Hippocampal formation (tissue), 2 donors: ENCODE results near the gene CAVIN3.
"Not testable (repeated sequence)": the region's sequence is repeated elsewhere in the genome, so short reads cannot be mapped to it uniquely, and the experiment has no call there.

Source experiments
- DNase-seq, 2 donors: peaks; one replicate each; lab custom pipeline; 2025; lab: John Stamatoyannopoulos, UW

CAVIN3 gene

DNA sequence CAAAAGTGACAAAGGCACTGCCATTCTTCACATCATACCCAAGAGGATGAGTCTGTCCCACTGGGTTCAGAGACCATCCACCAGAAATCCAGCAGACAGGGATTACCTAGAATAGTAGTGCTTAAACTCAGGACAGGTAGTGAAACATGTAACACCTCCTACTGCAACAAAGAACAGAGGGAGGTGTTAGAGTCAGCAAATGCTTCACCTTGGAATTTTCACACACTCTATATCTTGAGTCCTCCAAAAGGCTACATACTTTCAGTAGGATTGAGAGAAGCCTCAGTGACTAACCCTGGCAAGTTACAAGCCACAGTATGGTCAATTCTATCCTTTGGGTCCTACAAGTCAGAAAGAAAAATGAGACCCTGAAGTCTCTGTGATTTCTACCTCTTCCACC is 6.0 kb upstream of the CAVIN3 start:
- DNase-seq: no peak

DNA sequence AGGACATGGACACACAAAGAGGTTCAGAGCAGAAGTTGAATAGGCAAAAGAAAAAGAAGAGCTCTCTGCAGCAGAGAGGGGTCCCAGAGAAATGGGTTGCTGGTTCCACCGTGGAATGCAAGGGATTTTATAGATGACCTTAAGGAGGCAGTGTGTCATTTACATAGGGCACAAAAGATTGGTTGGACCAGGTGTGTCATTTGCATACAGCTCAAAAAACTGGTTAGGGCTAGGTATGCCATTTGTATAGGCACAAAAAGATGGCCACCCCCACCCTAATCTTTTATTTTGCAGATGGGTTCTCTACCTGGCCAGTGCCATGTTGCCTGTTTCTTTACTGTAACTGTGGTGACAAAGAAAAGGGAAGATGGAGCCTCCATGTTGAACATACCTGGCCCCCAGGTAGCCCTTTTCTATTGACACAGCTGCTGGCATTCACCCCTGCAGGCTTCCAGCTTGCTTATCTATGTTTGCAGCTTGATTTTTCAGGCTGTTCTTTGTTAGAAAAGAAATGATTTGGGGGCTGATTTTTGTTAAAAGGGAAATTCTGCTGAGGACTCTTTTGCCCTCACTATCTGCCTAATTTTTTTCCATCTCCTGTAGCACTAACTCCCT is 3.1 kb upstream of the CAVIN3 start:
- DNase-seq: no peak

DNA sequence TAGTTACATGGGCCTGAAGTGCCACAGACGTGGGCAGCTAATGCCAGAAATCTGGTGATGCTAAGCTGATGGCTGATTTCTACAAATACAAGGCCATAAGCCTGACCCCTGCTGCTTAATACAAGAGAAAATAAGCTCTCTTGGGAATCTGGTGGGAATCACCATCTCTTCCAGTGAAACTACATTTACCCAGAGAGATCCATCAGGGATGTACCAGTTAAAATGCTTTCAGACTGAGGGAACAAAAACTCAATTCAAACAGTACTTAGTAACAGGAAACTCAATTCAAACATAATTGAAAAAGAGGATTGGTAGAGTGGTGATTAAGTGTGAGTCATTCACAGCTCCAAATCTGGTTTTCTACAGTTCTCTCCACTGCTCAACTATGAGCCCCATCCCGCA is 1.7 kb upstream of the CAVIN3 start:
- peak in 1 of 2 donors; percentile 2 for DNase-seq

DNA sequence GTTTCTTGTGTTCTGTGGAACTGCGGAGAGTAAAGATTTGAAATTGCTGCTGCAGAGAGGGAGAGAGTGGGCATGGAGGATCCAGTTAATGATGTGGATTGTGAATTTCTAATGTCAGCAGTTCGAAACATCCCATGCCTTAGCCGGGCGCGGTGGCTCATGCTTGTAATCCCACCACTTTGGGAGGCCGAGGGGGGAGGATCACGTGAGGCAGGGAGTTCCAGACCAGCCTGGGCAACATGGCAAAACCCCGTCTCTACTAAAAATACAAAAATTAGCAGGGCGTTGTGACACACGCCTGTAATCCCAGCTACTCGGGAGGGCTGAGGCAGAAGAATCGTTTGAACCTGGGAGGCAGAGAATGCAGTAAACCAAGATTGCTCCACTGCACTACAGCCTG is 1.1 kb upstream of the CAVIN3 start:
- no peak for DNase-seq

DNA sequence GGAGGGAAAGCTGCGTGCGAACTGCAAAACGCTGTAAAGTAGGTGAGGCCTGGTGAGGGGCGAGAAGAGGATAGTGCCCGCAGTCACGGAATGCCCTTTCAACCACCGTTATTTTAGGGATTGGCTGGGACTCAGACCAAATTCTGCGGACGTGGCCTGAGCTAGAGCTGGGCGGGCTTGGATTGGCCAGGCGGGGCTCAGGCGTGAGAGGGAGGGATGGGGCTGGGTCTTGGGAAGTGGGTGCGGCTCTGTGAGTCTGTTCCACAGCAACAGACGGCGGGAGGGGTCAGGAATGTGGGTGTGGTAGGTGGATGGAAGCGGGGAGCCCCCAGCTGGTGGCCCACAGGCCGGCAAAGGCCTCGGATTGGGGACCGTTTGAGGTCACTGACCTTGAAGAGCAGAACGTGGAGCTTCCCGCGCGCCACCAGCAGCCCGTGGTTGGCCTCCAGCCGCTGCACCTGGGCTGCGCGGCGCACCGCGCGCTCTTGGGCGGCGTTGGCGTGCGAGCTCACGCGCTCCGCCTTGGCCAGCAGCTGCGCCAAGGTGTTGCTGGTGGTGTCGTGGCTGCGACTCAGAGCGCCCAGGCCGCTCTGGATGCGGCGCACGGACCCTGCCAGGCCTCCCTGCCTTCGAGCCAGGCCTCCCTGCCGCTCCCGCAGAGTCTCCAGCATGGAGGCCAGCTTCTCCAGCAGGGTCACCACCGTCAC is 444 bp downstream of the CAVIN3 start:
- DNase-seq: no peak

DNA sequence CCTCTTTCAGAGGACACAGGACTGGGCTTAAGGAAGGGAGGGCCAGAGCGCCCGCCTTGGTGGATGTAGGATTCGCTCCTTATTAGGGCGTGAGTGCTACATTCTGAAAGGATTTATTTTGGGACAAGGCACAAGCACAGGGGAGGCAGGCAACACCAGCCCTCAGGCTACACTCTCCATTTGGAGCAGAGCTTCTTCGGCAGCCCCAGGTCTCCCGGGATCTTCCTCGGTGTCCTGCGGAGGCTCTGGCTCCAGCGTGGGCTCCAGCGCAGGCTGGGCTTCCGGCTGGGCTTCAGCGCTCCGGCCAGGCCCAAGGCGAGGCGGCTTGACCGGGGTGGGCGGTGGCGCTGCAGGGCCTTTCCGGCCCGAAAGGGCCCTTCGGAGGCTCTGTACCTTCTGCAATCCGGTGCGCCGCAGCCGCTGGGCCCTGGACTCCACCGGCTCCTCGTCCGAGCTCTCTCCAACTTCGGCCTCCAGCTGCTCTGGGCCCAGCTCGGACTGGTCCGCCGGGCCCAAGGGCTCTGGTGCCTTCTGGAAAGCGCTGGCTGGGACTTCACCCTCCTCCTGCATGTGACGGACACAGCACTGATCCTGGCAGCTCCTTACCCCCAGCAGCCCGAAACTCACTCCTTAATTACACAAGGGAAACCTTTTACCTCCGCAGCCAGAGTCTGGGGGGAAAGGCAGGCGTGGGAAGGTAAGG is 1.1 kb downstream of the CAVIN3 start:
- DNase-seq: no peak

DNA sequence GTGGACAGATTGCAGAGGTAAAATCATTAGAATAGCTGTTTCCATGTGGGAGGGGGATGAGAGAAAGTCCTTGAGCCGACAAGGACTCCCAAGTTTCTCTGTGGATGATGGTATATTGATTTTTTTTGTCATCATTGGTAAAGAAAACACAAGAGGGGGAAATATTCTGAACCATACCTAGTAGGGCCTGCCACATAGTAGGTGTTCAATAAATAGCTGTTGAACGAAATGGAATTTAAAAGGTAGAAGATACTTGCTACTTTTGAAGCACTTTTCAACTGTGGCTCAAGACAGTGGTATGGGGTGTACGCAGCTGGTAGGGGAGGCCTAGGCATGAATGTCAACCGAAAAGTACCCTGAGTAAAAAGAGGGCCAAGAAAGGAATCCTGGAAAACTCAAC is 2.1 kb downstream of the CAVIN3 start:
- DNase-seq: no peak

DNA sequence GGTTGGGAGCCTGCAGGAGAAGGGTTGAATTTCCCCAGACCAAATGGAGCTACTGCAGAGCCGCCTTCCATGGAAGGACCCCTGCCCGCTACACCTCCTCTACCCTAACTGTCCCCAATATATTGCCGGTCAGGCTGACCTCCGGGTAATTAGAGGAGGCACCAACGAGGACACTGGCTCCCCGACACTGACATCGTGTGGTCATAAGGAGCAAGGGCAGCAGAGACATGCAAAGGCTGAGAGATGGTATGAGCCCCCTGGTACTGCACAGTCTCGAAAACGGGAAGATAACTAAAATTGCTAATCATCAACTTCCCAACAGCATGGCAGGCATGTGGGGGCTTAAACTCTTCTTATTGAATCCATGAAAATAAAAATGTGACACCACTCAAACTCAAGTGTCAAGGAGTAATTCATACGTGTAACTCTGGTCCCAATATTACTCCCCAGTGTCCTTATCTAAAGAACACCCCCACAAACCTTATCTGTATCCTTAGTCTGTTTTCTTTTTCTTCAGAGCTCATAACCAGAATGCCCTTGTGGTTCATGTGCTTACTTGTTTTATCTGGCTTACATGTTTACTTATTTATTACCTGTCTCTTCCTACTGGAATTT is 4.4 kb downstream of the CAVIN3 start:
- DNase-seq: peak in 1 of 2 donors; percentile 3

DNA sequence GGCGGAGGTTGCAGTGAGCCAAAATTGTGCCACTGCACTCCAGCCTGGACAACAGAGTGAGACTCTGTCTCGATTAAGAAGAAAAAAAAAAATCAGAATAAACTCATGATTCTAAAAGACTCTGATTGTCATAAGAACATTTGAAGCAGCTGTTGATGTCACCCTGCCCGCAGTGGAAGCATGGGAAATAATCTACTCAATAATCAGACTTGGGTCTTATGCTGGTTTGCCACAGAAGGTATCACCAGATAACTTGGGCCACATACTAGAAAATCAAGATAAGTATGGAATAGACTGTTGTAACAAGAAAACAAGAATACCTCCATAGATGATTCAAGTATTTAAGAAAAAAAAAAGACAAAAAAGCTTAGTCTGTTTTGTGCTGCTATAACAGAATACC is 8.2 kb downstream of the CAVIN3 start:
- DNase-seq: no peak

DNA sequence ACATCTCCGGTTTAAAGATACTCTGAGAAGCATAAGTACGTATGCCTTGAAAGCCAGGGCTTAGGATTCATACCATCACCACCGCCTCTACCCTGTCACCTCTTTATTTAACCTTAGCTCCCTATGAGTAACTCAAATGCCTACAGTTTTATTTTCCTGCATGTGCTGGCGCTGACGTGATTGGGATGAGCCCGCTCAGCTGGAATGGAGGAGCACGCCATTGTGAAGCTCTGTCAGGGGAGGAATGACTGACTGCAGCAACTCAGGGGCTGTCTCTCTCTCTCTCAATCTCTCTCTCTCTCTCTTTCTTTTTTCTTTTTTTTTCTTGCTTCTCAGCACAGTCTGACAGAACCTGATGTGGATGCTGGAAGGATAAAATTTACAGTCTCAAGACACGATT is 12.4 kb downstream of the CAVIN3 start:
- DNase-seq: no peak

DNA sequence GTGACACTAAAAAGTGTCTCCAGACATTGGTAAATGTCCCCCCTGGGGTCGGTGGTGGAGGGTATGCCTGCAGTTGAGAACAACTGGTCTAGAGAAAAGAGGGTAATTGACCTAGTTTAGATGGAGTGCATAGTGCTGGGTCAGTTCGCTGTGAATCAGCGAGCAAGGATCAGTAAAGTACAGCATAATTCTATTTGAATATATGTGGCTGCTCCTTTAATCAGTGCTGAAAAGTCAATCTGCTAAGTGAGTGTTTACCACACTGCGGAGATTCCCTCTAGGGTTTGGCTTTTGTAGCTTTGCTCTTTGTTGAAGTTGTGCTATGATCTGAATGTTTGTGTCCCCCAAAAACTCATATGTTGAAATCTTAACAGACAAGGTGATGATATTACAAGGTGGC is 15.0 kb downstream of the CAVIN3 start:
- DNase-seq: no peak

DNA sequence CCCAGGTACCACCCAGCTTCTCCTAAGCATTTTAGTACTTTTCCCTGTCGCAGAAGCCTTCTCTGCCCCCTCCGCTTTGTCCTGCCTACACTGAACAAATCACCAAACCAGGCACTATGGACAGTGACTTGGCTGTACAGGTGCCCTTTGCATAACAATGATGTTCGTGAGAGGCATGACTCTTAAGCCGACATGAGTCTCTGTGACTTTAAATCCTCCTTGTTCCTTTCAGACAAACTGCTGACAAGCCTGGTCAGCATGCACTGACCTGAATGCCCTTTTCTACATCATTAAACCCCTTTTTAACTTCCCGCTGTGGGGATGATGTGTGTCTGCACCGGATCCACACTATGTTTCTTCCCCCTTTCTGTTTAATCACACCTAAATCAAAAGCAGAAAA is 16.6 kb downstream of the CAVIN3 start:
- DNase-seq: no peak

DNA sequence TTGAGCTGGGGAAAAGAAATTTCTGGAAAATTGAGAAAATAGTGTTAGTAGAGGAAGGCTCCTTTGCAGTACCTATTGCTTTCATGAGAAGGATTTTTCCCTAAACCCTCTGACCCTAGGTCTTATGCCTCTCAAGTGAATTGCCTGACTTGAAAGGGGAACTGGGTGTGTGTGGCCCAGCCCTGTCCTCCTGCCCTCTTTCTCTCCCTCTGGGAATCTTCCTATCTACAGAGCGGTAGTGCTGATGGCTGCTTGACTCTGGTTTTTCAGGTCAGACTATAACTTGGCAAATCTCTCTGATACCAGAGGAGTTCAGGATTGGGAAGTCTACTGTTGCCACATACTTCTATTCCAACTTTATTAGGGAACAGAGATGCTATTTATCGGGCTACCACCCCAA is 19.2 kb downstream of the CAVIN3 start:
- DNase-seq: no peak

DNA sequence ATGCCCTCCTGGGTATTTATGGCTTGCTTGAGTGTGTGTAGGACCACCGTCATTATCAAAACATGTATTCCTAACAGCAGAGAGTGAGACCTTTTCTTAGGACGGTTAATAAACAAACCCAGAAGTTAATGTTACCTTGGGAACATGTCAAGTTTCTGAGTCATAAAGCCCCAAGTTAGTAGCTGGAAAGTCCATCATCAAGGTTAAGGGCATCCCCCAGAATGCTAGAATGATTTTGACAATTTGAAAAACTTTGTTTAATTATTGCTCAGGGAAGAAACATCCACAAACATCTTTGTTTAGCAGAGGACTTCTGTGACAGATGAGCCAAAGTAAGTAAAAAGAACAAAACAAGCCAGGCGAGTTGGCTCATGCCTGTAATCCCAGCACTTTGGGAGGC is 20.0 kb downstream of the CAVIN3 start:
- no peak for DNase-seq

DNA sequence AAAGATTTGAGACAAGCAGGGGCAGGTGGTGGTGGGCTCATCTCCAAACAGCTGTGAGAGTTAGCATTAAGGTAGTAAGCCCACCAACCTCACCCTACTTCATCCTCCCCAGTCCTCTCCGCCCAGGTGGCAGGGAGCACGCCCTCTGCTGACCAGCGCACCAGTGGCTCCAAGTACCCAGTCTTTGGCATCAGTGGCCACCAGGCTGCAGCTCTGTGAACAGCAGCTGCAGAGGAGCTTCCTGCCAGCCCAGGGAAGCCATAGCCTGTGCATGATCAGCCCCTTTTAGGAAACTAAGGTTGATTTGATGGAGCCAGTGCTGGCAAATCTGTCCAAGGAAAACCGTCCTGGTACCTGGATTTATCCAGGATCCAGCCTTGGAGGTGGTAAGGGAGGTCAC is 21.7 kb downstream of the CAVIN3 start:
- no peak for DNase-seq

DNA sequence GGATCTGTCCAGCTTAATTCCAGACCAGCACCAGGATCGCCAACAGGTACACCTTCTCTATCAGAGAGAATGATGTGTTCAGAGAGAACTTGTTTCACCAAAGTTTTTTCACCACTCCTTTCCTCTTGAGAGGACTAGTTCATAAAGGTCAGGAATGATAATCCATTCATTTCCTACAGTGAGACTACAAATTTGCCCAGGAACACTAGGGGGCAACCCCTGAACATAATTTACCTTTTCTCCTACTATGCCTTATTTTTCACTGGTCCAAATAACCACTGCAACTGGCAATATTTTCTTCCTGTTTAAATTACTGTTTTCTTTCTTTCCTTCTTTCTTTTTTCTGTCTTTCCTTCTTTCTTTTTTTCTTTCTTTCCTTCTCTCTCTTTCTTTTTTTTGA is 22.5 kb downstream of the CAVIN3 start:
- DNase-seq: no peak

DNA sequence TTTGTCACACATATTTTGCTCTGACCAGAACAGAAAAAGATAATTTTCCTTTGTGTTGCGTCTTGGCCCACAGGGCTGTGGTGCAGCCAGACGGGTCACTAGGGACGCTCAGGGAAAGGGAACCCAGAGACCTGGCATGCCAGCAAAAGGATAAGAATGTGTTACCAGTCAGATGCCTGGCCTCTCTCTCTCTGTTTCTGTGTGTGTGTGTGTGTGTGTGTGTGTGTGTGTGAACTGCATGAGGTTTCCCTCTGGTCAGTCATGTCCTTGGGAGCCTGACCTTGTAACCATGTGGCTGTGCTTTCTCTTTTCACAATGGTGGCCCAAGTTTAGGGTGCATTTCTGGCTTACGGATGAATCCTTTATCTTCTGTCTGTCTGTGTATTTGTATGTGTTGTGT is 35.3 kb downstream of the CAVIN3 start:
- no peak for DNase-seq

DNA sequence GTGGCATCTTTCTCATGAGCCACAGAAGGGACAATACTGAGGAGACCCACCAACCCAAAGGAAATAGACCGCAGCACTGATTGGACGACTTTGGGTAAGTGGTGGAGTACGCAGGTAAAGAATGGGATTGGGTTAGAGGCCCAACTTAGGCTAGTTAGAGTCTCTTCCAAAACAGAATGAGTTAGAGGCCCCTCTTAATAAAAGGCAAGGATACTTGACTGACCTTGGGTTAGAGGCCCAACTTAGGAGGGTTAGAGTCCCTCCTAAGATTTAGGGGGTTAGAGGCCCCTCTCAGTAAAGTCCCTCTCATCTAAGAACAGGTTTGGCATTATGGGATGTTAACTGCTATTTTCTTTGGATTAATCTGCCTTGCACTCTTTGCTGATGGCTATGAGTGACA is 36.1 kb downstream of the CAVIN3 start:
- no peak for DNase-seq

DNA sequence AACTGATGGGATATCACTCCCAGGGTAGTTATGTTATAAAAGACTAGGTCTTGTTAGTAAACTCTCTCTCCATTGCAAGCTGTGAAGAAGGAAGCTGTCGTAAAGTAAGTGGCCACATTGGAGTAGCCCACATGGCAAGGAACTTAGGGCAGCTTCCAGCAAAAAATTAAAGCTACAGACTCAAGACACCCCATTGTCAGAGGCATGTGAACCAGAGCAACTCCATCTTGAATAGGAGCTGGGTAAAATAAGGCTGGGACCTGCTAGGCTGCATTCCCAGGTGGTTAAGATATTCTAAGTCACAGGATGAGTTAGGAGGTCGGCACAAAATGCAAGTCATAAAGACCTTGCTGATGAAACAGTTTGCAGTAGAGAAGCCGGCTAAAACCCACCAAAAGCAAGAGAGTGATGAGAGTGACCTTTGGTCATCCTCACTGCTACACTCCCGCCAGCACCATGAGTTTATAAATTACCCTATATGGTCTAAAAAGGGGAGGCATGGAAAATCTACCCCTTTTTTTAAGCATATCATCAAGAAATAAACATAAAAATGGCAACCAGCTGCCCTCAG is 36.8 kb downstream of the CAVIN3 start:
- no peak for DNase-seq

DNA sequence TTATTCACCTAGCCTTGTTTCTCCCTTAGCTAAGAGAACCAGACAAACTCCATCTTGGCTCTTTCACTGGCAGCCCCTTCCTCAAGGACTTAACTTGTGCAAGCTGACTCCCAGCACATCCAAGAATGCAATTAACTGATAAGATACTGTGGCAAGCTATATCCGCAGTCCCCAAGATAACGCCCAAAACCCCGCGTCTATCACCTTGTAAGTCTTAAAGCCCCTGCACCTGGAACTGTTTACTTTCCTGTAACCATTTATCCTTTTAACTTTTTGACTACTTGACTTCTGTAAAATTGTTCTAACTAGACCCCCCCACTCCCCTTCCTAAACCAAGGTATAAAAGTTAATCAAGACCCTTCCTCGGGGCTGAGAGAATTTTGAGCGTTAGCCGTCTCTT is 39.5 kb downstream of the CAVIN3 start:
- DNase-seq: not testable (repeated sequence)

DNA sequence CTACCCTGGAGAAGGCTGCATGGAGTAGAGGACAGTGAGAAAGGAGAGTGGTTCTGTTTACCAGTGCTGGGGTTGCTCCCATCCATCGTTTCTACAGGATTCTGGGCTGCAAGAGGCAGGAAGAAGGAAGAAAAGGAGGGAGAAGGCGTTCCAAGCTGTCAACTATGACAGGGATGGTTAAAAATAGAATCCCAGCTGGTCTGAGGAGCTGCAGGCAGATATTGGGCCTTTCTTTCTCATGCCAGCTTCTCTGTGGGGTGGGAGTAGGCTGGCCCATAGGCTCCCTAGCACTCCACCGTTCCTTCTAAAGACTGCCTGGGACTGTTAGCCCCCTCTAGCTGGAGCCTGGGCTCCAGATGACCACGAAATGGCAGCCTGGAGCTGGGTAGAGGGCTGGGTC is 47.1 kb downstream of the CAVIN3 start:
- DNase-seq: peak in 1 of 2 donors; percentile 19

DNA sequence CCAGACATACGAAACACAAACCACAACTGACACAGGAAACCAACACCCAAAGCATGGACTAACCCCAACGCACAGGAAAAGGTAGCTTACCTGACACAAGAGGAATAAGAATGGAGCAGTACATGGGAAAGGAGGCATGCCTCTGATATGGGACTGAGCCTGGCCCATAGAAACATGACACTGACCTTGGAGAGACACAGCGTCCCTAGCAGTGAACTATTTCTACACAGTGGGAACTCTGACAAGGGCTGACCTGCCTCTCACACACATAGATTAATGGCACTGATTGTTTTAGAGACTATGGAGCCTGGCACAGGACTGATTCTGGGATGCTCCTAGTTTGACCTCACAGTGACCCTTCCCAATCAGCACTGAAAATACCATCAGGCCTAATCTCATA is 48.7 kb downstream of the CAVIN3 start:
- no peak for DNase-seq
